HFFc6 (cell line): ENCODE data around the gene ZNF23. TPM values are rescaled to one million over a fixed set of nuclear protein-coding genes. Genes with fewer than 3 reads are reported as not detected.

Experiments used
- DNase-seq: peaks from one replicate; pipeline ENCODE4 v3.0.0-alpha.2; 2018
- H3K27ac Mint-ChIP-seq: 2 replicates; pipeline ENCODE4 v1.8.0; 2020; ENCODE audit warnings: mild to moderate bottlenecking, mixed read lengths
- H3K27me3 Mint-ChIP-seq: 2 replicates; pipeline ENCODE4 v1.8.0; 2021; ENCODE audit warnings: mild to moderate bottlenecking, moderate library complexity, mixed read lengths; ENCODE audit not compliant: insufficient read depth
- H3K36me3 Mint-ChIP-seq: 2 replicates; pipeline ENCODE4 v1.8.0; 2021; ENCODE audit warnings: low read depth, mixed read lengths
- H3K4me1 Mint-ChIP-seq: 2 replicates; pipeline ENCODE4 v1.8.0; 2020; ENCODE audit warnings: low read depth, mixed read lengths
- H3K4me3 Mint-ChIP-seq: 2 replicates; pipeline ENCODE4 v1.8.0; 2020; ENCODE audit warnings: mild to moderate bottlenecking, moderate library complexity, mixed read lengths
- H3K9me3 Mint-ChIP-seq: 2 replicates; pipeline ENCODE4 v1.8.0; 2020; ENCODE audit warnings: mild to moderate bottlenecking, mixed read lengths
- total RNA-seq, 6 experiments: library from RNA; stranded (reverse); fragmentation: NEBNext Ultra II Directional; extraction: Animal tissue kit (Norgen Biotek cat#: 25700); gene quantifications; 2 replicates in 1 of 6; 3 replicates in 5 of 6; pipeline ENCODE4 v1.2.3, GENCODE V29; 2021
- TF ChIP-seq, protein P1 (sequence below): fragments of 200-600 bp; sonication (generic); IDR thresholded peaks from 2 replicates; pipeline ENCODE4 v1.5.0; 2021; ENCODE audit warnings: antibody characterized with exemption, mild to moderate bottlenecking

The ZNF23 gene
- total RNA-seq, 6 experiments from 2014 or later: 12.8 to 16.3 (median 14.5) TPM

DNA sequence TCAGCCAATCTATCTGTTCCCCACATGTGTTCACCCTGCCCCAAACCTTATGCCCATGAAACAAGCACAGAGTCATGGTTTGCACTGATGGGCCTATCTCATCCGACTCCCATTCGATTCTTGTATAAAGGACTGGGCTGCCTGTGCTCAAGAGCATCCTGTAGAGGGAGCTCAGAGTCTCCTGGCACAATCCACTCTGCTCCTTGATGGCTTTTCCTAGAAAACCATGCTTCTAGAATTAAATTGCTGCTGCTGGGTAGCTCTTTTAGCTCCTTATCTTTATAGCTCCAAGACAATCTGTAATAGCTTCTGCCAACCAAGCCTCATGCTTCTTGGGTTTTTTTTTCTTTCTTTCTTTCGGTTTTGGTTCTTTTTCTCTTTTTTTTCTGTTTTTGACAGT, 17.4 kb upstream of the ZNF23 start:
- H3K27me3 Mint-ChIP-seq: no peaks in the 10 kb centered on the region
- DNase-seq: peak; percentile 26
- peaks cover 40% of the 10 kb centered on the region for H3K4me1 Mint-ChIP-seq
- H3K36me3 Mint-ChIP-seq: peaks cover 43% of the 10 kb centered on the region
- 0 out of 2 replicates have a peak overlapping the region, but pooled peaks have one; percentile 8 for H3K27ac Mint-ChIP-seq
- TF ChIP-seq, protein P1, sequence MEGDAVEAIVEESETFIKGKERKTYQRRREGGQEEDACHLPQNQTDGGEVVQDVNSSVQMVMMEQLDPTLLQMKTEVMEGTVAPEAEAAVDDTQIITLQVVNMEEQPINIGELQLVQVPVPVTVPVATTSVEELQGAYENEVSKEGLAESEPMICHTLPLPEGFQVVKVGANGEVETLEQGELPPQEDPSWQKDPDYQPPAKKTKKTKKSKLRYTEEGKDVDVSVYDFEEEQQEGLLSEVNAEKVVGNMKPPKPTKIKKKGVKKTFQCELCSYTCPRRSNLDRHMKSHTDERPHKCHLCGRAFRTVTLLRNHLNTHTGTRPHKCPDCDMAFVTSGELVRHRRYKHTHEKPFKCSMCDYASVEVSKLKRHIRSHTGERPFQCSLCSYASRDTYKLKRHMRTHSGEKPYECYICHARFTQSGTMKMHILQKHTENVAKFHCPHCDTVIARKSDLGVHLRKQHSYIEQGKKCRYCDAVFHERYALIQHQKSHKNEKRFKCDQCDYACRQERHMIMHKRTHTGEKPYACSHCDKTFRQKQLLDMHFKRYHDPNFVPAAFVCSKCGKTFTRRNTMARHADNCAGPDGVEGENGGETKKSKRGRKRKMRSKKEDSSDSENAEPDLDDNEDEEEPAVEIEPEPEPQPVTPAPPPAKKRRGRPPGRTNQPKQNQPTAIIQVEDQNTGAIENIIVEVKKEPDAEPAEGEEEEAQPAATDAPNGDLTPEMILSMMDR: peak; percentile 68
- peaks cover 37% of the 10 kb centered on the region for H3K9me3 Mint-ChIP-seq
- no peak overlapping the region for H3K4me3 Mint-ChIP-seq

DNA sequence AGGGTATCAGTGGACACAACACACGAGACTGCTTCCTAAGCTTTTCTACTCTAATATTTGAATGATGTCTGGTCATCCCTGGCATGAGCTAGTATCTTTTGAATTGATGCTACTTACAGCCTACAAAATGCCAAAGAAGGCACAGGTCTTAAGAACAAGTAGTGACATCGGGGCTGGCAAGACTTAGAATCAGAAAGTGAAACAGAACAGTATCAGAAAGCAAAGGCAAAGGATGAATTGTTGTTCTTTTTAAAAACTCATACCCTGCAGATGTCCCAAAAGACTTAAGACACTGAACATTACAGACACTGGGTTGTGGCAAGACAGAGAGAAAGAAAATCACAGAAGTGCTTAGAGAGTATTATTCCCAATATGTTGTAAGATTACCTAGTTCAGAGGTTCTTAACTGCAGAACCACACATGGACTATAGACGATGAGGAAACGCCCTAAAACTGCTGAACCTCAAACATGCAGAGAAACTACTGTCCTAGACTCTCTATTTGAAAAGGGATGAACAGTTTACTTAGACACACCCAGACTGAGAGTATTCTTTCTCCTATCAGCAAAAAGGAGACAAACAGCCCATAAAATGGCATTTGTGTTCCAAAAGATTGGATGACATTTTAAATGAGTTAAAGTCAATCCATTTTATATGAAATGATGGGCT, 14.5 kb upstream of the ZNF23 start:
- Mint-ChIP-seq H3K27ac (no peak overlapping the region), H3K9me3 (peaks cover 51% of the 10 kb centered on the region), H3K27me3 (no peaks in the 10 kb centered on the region), H3K36me3 (peaks cover 64% of the 10 kb centered on the region), H3K4me3 (no peak overlapping the region), H3K4me1 (peaks cover 58% of the 10 kb centered on the region)
- DNase-seq: no peak
- TF ChIP-seq, protein P1: no peak

DNA sequence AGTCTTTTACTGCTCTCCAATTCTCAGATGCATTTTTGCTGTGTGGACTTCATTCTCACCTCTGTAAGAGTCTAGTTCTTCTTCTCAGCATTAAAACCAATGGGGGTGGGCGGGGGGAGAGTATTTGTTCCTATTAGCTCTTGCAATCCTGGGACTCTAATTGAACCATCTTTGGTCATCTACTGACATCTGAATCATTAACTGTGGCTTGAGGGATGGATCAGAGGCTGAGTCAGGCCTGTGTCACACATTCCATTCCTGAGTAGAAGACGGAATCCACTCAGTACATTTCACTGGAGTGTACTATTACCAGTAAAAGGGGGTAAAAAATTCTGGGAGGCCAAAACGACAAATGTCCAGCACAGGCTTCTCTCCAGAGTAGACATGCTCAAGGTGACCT, 12.8 kb upstream of the ZNF23 start:
- peak; percentile 93 for DNase-seq
- Mint-ChIP-seq H3K27ac (peak overlapping the region; percentile 83), H3K4me3 (peak overlapping the region; percentile 59), H3K4me1 (peaks cover 49% of the 10 kb centered on the region), H3K9me3 (peaks cover 51% of the 10 kb centered on the region), H3K27me3 (no peaks in the 10 kb centered on the region), H3K36me3 (peaks cover 64% of the 10 kb centered on the region)
- TF ChIP-seq, protein P1: no peak

DNA sequence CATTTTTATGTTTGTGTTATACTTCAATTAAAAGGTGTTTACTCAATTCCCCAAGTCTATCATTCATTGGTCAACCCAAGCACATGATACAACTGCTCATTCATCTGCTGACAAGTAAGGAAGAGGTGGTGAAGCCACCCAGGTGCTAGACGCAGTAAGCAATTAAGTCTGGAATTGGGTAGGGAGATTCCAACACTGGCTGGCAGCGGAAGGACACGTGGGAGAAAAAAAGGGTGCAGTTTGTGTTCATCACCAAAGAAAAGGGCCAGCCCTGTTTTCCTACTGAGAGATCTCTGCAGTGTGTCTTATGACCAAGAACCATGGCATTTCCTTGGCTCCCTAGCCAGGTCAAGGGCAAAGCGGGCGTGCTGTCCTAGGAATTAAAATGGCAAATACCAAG, 11.8 kb upstream of the ZNF23 start:
- Mint-ChIP-seq H3K27me3 (no peaks in the 10 kb centered on the region; the same call in 1 of the 2 replicates), H3K4me1 (peaks cover 48% of the 10 kb centered on the region), H3K36me3 (peaks cover 58% of the 10 kb centered on the region), H3K27ac (peak overlapping the region; percentile 83), H3K9me3 (peaks cover 51% of the 10 kb centered on the region), H3K4me3 (peak overlapping the region; percentile 52)
- peak; percentile 10 for DNase-seq
- TF ChIP-seq, protein P1: no peak

DNA sequence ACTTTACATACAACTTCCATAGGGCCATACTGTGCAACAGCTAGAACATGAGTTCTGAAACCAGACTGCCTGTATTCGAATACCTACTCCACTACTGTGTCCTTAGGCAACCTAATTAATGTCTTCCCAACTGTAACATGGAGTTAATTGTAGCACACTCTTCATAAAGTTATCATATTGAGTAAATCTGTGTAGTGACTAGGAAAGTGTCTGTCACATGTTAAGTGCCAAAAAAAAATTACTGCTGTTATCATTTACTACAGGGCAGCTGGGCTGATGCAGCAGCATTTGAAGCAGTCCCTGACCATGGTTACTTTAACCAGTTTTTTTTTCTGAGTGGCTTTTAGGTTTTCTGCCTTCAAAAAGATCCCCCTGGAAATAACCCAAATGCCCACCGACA, 10.9 kb upstream of the ZNF23 start:
- Mint-ChIP-seq H3K27ac (0 out of 2 replicates have a peak overlapping the region, but pooled peaks have one; percentile 83), H3K4me1 (peaks cover 48% of the 10 kb centered on the region), H3K9me3 (peaks cover 48% of the 10 kb centered on the region), H3K36me3 (peaks cover 50% of the 10 kb centered on the region), H3K4me3 (no peak overlapping the region), H3K27me3 (no peaks in the 10 kb centered on the region; the same call in 1 of the 2 replicates)
- DNase-seq: no peak
- TF ChIP-seq, protein P1: no peak
